Measurements from ENCODE around the gene C1orf35. TPM values are rescaled to one million over a fixed set of nuclear protein-coding genes. Genes with fewer than 3 reads are reported as not detected.

Gene C1orf35
- total RNA-seq, 1 experiment from 2014 or later, result 63.3 TPM

GRCh38 chr1:228152097-228152917, 49.2 kb upstream of the C1orf35 start:
- peaks cover 4% of the 10 kb centered on the region; the same call in 1 of the 2 replicates for H3K79me2 ChIP-seq (ENCODE audit: low read length)
- no peaks in the 10 kb centered on the region for H3F3A ChIP-seq (ENCODE audit: low read length, unreplicated experiment)
- ChIA-PET POLR2A (ENCODE audit: unreplicated experiment) (no interaction called here), CTCF (interaction anchor here (0.6 kb wide), 1 partner anchor 153 kb away, joined by 3 read pairs; no protein-coding TSS in a partner anchor)
- peaks cover 7% of the 10 kb centered on the region for H3K36me3 ChIP-seq (ENCODE audit: low read depth, low read length)
- no peaks in the 10 kb centered on the region for H3K4me1 ChIP-seq (ENCODE audit: insufficient read depth, low read length)
- H3K27ac ChIP-seq (ENCODE audit: low read length), result no peak overlapping the region
- no peaks in the 10 kb centered on the region for H3K9me2 ChIP-seq (replicated peaks; ENCODE audit: low read length)
- no peak overlapping the region for H3K9ac ChIP-seq (ENCODE audit: low read length)
- no peak overlapping the region for H3K4me2 ChIP-seq (ENCODE audit: low read length)
- intact Hi-C loops (cut with micrococcal nuclease), result no loop called here
- H4K20me1 ChIP-seq (ENCODE audit: low read length), result no peaks in the 10 kb centered on the region
- no peak overlapping the region for H3K4me3 ChIP-seq (ENCODE audit: low read length)
- ATAC-seq (no peak), DNase-seq (no peak)
- no peak for TF ChIP-seq EZH2 (IDR thresholded peaks at IDR 0.05; ENCODE audit: low read length, unreplicated experiment)
- TF ChIP-seq EZH2phosphoT487 (IDR thresholded peaks at IDR 0.05; ENCODE audit: borderline replicate concordance, low read length), result no peak
- no peak for TF ChIP-seq CTCF (conservative IDR thresholded peaks at IDR 0.05; ENCODE audit: low read depth, low read length)
- no peaks in the 10 kb centered on the region for H3K9me3 ChIP-seq (ENCODE audit: low read length)
- no TSS peak for BruUV-seq (replicated peaks)
- H2AFZ ChIP-seq (ENCODE audit: low read length), result no peak overlapping the region
- no peaks in the 10 kb centered on the region for H3K27me3 ChIP-seq (ENCODE audit: low read length)

GRCh38 chr1:228151180-228151925, 48.2 kb upstream of the C1orf35 start:
- TF ChIP-seq CTCF (conservative IDR thresholded peaks at IDR 0.05; ENCODE audit: low read depth, low read length) (no peak), EZH2 (IDR thresholded peaks at IDR 0.05; ENCODE audit: low read length, unreplicated experiment) (no peak), EZH2phosphoT487 (IDR thresholded peaks at IDR 0.05; ENCODE audit: borderline replicate concordance, low read length) (no peak)
- BruUV-seq (replicated peaks), result no TSS peak
- intact Hi-C loops (cut with micrococcal nuclease), result no loop called here
- no peaks in the 10 kb centered on the region for H3K9me2 ChIP-seq (replicated peaks; ENCODE audit: low read length)
- peak; percentile 5; the same call in 1 of the 2 replicates for ATAC-seq
- no peak for DNase-seq
- peaks cover 14% of the 10 kb centered on the region for H3K79me2 ChIP-seq (ENCODE audit: low read length)
- H3K4me1 ChIP-seq (ENCODE audit: insufficient read depth, low read length), result no peaks in the 10 kb centered on the region
- no peak overlapping the region for H2AFZ ChIP-seq (ENCODE audit: low read length)
- peaks cover 9% of the 10 kb centered on the region for H3K36me3 ChIP-seq (ENCODE audit: low read depth, low read length)
- no peaks in the 10 kb centered on the region for H3K27me3 ChIP-seq (ENCODE audit: low read length)
- no peak overlapping the region for H3K27ac ChIP-seq (ENCODE audit: low read length)
- no peak overlapping the region for H3K4me2 ChIP-seq (ENCODE audit: low read length)
- H3K9me3 ChIP-seq (ENCODE audit: low read length), result no peaks in the 10 kb centered on the region
- no peak overlapping the region for H3K9ac ChIP-seq (ENCODE audit: low read length)
- ChIA-PET CTCF (interaction anchor here (1.0 kb wide), 1 partner anchor 152 kb away, joined by 4 read pairs; no protein-coding TSS in a partner anchor), POLR2A (ENCODE audit: unreplicated experiment) (no interaction called here)
- no peak overlapping the region for H3K4me3 ChIP-seq (ENCODE audit: low read length)
- peaks cover 6% of the 10 kb centered on the region; the same call in 1 of the 2 replicates for H4K20me1 ChIP-seq (ENCODE audit: low read length)
- H3F3A ChIP-seq (ENCODE audit: low read length, unreplicated experiment), result no peaks in the 10 kb centered on the region

All from PC-3 (cell line).